Hepatocyte (in vitro differentiated cells): Measurements from ENCODE around the gene PCDHA1.

Experiments used
- EZH2 ChIP-seq: fragments of 200-600 bp; sonication (generic); IDR thresholded peaks from 2 replicates; pipeline ENCODE4 v1.6.1; 2016; ENCODE audit warnings: antibody characterized with exemption, mild to moderate bottlenecking, borderline replicate concordance
- TF ChIP-seq, protein P1 (sequence below): fragments of 200-600 bp; sonication (generic); IDR thresholded peaks from 2 replicates; pipeline ENCODE4 v1.5.1; 2016; ENCODE audit warnings: antibody characterized with exemption, mild to moderate bottlenecking; ENCODE audit not compliant: poor library complexity

DNA sequence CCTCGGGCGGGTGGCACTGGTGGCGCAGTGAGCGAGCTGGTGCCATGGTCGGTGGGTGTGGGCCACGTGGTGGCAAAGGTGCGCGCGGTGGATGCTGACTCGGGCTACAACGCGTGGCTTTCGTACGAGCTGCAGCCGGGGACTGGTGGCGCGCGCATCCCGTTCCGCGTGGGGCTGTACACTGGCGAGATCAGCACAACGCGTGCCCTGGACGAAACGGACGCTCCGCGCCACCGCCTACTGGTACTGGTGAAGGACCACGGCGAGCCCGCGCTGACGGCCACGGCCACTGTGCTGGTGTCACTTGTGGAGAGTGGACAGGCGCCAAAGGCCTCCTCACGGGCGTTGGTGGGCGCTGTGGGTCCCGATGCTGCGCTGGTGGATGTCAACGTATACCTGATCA lies 22.9 kb downstream of the PCDHA1 start:
- TF ChIP-seq, protein P1, sequence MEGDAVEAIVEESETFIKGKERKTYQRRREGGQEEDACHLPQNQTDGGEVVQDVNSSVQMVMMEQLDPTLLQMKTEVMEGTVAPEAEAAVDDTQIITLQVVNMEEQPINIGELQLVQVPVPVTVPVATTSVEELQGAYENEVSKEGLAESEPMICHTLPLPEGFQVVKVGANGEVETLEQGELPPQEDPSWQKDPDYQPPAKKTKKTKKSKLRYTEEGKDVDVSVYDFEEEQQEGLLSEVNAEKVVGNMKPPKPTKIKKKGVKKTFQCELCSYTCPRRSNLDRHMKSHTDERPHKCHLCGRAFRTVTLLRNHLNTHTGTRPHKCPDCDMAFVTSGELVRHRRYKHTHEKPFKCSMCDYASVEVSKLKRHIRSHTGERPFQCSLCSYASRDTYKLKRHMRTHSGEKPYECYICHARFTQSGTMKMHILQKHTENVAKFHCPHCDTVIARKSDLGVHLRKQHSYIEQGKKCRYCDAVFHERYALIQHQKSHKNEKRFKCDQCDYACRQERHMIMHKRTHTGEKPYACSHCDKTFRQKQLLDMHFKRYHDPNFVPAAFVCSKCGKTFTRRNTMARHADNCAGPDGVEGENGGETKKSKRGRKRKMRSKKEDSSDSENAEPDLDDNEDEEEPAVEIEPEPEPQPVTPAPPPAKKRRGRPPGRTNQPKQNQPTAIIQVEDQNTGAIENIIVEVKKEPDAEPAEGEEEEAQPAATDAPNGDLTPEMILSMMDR = no peak
- no peak for TF ChIP-seq EZH2
